GM12801 (cell line): ENCODE results near the gene EIF1AY.

ENCODE experiments used
- TF ChIP-seq, protein P1 (sequence below): IDR thresholded peaks from one replicate; pipeline ENCODE4 v1.5.1; 2011; ENCODE audit warnings: control low read depth; ENCODE audit not compliant: insufficient read length; ENCODE audit errors: extremely low read depth

The EIF1AY gene, protein sequence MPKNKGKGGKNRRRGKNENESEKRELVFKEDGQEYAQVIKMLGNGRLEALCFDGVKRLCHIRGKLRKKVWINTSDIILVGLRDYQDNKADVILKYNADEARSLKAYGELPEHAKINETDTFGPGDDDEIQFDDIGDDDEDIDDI

DNA sequence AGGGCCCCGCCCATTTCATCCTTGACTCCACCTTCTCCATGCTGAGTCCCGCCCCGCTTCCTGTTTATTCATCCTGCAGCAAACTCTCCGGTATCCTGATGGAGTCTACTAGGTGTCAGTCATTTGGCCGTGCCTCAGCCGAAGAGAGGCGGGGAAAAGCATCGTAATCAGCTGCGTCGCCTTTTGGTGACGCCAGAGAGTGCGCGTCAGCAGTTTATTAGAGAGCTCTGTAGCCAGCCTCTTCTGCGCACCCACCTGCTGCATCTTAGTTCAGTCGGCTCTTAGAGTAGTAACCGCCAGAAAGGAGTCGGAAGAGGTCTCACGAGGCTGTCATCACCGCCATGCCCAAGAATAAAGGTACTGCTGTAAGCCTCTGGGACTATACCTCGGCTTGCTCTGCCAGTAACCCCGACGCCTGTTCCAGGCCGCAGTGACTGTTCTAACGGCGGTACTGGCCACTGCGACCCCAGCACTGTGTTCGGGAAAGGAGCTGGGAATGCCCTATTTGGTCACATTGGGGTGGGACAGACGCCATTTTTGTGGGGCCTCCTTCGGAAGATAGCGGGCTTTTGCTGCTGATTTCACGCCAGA lies at the start of gene EIF1AY:
Gene EIF1AY, plus strand, starts transcription at position 246 of the 591 bp plus-strand sequence. Its CDS starts 96 bp downstream, at position 342.
- TF ChIP-seq, protein P1, sequence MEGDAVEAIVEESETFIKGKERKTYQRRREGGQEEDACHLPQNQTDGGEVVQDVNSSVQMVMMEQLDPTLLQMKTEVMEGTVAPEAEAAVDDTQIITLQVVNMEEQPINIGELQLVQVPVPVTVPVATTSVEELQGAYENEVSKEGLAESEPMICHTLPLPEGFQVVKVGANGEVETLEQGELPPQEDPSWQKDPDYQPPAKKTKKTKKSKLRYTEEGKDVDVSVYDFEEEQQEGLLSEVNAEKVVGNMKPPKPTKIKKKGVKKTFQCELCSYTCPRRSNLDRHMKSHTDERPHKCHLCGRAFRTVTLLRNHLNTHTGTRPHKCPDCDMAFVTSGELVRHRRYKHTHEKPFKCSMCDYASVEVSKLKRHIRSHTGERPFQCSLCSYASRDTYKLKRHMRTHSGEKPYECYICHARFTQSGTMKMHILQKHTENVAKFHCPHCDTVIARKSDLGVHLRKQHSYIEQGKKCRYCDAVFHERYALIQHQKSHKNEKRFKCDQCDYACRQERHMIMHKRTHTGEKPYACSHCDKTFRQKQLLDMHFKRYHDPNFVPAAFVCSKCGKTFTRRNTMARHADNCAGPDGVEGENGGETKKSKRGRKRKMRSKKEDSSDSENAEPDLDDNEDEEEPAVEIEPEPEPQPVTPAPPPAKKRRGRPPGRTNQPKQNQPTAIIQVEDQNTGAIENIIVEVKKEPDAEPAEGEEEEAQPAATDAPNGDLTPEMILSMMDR = no peak

DNA sequence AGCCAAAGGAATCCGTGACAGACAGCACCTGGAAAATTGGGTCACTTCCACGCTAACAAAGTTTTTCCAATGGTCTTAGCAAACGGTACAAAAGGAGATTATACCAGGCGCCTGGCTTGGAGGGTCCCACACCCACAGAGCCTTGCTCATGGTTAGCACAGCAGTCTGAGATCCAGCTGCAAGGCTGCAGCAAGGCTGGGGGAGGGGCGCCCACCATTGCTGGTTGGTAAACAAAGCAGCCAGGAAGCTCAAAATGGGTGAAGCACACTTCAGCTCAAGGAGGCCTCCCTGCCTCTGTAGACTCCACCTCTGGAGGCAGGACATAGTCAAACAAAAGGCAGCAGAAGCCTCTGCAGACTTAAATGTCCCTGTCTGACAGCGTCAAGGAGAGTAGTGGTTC lies 47.1 kb upstream of the EIF1AY start:
- TF ChIP-seq, protein P1 = no peak

DNA sequence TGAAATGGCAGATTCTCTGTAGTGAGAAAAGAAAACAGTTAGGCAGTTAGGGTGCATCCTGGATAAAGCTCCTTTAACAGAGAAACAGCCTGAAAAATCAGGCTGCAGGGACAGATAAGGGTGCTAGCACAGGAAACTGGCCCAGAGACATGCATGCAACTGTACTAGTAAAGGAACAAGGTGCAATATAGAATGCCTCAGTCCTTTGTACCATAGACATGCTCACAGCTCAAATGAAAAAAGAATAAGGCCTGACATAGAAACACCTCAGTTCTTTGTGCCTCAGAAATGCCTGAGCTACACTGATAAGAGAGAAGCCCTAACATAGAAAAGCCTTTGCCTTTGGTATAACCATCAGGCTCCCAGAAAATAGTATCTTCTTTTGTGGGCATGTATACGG lies 37.4 kb upstream of the EIF1AY start:
- TF ChIP-seq, protein P1 = no peak

DNA sequence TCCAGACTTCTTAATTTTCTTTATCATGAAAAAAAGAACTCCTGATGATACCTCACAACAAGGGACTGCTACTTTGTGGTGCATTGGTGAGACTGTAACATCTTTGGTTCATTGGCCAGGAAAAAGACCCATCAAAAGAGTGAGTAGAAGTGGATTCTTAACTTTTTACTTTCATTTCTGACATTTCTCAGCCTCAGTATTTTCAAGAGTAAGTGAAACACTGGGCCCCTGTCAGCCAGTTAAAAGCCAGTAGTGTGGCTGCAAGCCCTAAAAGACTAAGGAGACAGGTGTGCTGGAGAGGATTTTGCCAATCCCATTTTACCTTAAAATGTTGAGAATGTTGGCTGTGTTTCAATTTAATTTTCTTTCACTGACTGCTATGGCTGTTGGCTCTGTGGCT lies 36.6 kb upstream of the EIF1AY start:
- TF ChIP-seq, protein P1 = no peak

DNA sequence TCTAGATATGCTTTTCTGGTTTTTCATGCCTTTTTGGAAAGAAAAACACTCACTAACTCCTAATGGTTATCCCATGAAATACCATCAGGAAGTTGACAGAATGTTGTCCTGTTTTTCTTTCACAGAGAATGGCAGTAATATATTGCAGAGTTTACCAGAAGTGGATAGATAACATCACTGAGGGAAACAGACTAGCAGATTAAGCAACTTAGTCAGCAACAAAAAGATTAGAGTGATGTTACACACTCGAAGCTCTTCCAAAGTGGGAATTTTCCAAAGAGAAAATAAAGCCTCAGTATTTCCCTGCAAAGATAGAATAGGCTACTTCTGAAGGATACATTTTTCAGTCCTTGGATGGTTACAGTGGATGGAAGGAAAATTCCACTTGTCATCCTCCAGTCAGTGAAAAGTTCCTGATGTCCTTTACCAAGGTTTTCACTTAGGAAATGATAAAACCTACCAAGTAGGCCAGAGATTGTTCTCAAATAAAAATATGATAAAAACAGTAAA lies 31.1 kb upstream of the EIF1AY start:
- TF ChIP-seq, protein P1 = no peak

DNA sequence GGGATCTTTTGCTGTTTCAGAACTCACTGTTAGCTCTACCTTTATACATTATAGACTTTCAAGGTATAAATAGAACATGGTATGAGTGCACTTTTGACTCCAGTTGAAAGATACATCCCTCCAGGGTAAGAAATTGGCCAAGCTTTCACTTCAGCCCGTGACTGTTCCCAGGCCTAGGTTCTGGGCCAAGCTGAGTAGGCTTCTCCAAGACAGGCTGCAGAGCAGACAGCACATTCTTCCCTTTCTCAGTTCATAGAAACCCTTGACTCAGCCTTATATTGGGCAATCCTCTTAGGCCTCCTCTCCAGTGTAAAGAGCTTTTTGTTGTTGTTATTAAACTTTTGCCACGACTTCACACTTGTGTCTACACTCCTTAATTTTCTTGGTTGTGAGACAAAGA lies 29.5 kb upstream of the EIF1AY start:
- TF ChIP-seq, protein P1 = no peak

DNA sequence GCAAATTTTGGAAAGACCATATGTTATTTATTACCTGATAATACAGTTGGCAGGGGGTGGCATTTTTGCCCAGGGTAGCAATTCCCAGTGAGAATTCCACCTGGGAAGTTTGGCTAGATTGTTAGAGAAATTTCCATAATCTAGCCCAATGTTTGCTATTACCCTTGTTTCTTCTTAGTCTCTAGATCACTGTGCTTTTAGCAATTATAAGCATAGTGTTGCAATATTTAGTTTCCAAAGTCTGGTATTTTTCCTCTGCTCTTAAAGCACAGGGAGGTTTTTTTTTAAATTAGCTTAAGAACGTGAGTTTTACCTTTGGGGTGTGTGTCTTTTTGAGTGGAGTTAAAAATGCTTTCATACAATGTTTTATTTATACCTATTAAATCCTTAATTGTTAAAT lies 26.3 kb upstream of the EIF1AY start:
- TF ChIP-seq, protein P1 = no peak
